Suprapubic skin (tissue), 4 donors: Measurements from ENCODE around the gene SCLT1. TPM values are rescaled to one million over a fixed set of nuclear protein-coding genes. Genes with fewer than 3 reads are reported as not detected.

Experiments
- DNase-seq, 2 donors: peaks; one replicate each; pipeline ENCODE4 v3.0.0-alpha.2; 2019; ENCODE audit warnings: low spot score in 2 of 2
- H3K27ac ChIP-seq: fragments of 200-600 bp; sonication (generic); one replicate; pipeline ENCODE4 v1.5.1; 2019
- H3K27me3 ChIP-seq: fragments of 200-600 bp; sonication (generic); one replicate; pipeline ENCODE4 v1.5.1; 2019
- H3K36me3 ChIP-seq: fragments of 200-600 bp; sonication (generic); one replicate; pipeline ENCODE4 v1.5.1; 2019
- H3K4me1 ChIP-seq: fragments of 200-600 bp; sonication (generic); one replicate; pipeline ENCODE4 v1.5.1; 2019
- H3K4me3 ChIP-seq: fragments of 200-600 bp; sonication (generic); one replicate; pipeline ENCODE4 v1.5.1; 2019; ENCODE audit warnings: mild to moderate bottlenecking
- H3K9me3 ChIP-seq: fragments of 200-600 bp; sonication (generic); one replicate; pipeline ENCODE4 v1.5.1; 2019
- EP300 ChIP-seq: sonication (generic); formaldehyde crosslinking; IDR thresholded peaks from one replicate; pipeline ENCODE4 v1.6.1; 2017; ENCODE audit warnings: antibody characterized with exemption
- POLR2A ChIP-seq, 2 donors: fragments of 450-650 bp; IDR thresholded peaks; one replicate each; pipeline ENCODE4 v1.6.1; 2017; ENCODE audit warnings: antibody characterized with exemption in 2 of 2, mild to moderate bottlenecking in 2 of 2, moderate library complexity in 2 of 2
- POLR2AphosphoS5 ChIP-seq, 3 donors: sonication (generic); formaldehyde crosslinking; IDR thresholded peaks; one replicate each; pipeline ENCODE4 v1.6.1; 2017; ENCODE audit warnings: antibody characterized with exemption in 3 of 3
- WGBS: methylation state at CpG from one replicate; pipeline ENCODE4 v1.1.5; 2018; 5-methylcytosine and 5-hydroxymethylcytosine counted together
- total RNA-seq, 4 donors: library from RNA; depleted of rRNA; stranded (reverse); fragments of >200 nt; gene quantifications; one replicate each; pipeline ENCODE4 v1.1.0, GENCODE V29; 2016
- TF ChIP-seq, protein P1 (sequence below), 2 donors: fragments of 200-600 bp in 1 of 2; fragments of 450-650 bp in 1 of 2; sonication (generic) in 1 of 2; IDR thresholded peaks; one replicate each; pipeline ENCODE4 v1.5.1; 2016 to 2019; ENCODE audit warnings: antibody characterized with exemption in 2 of 2, mild to moderate bottlenecking in 1 of 2, moderate library complexity in 1 of 2

SCLT1 gene
- total RNA-seq, 4 donors from 2014 or later: 7.6 to 17.2 (median 9.6) TPM

DNA sequence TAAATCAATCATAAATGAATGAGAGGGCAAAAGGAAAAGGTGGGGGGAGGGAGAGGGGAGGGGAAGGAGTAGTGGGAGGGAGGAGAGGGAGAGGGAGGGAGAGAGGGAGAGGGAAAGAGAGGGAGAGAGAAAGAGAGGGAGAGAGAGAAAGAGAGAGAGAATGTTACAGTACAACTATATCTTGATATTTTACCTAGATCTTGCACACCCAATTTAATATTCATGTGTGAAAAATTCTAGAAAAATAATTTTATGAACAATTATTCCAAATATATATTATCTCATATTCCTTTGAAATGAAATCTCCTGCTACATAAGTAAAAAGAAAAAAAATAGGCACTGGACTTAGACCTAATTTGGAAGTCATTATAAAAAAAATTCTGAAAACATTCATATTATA lies 120.0 kb downstream of the SCLT1 start:
- H3K36me3 ChIP-seq: peaks cover 9% of the 10 kb centered on the region
- H3K4me1 ChIP-seq: no peaks in the 10 kb centered on the region
- no peak for TF ChIP-seq POLR2A (IDR thresholded peaks at IDR 0.05)
- no peak for TF ChIP-seq EP300
- TF ChIP-seq, protein P1, sequence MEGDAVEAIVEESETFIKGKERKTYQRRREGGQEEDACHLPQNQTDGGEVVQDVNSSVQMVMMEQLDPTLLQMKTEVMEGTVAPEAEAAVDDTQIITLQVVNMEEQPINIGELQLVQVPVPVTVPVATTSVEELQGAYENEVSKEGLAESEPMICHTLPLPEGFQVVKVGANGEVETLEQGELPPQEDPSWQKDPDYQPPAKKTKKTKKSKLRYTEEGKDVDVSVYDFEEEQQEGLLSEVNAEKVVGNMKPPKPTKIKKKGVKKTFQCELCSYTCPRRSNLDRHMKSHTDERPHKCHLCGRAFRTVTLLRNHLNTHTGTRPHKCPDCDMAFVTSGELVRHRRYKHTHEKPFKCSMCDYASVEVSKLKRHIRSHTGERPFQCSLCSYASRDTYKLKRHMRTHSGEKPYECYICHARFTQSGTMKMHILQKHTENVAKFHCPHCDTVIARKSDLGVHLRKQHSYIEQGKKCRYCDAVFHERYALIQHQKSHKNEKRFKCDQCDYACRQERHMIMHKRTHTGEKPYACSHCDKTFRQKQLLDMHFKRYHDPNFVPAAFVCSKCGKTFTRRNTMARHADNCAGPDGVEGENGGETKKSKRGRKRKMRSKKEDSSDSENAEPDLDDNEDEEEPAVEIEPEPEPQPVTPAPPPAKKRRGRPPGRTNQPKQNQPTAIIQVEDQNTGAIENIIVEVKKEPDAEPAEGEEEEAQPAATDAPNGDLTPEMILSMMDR (IDR thresholded peaks at IDR 0.05): no peak
- TF ChIP-seq POLR2AphosphoS5 (IDR thresholded peaks at IDR 0.05): no peak
- H3K9me3 ChIP-seq: no peaks in the 10 kb centered on the region
- no peak overlapping the region for H3K4me3 ChIP-seq
- no peaks in the 10 kb centered on the region for H3K27me3 ChIP-seq
- no peak overlapping the region for H3K27ac ChIP-seq
- no peak for DNase-seq

DNA sequence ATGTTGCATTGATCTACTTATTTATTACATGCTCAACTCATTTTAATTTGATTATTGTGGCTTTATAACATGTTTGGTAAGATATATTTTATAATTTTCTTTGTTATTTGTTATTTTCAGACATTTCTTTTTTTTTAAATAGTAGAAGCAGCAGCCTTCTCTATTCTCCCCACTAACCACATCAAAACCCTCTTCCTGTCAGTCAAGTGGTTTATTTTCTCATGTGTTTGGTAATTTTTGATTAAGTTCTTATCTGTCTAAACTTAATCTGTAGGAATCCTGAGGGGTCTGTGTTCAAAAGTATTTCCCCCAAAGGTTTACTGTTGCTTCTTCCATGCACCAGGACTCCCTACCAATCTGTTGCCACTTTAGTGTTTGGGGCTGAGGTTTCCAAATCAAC lies 131.9 kb downstream of the SCLT1 start:
- no peak for DNase-seq
- Histone ChIP-seq H3K4me3 (no peak overlapping the region), H3K27me3 (no peaks in the 10 kb centered on the region), H3K36me3 (peaks cover 7% of the 10 kb centered on the region), H3K4me1 (no peaks in the 10 kb centered on the region), H3K9me3 (no peaks in the 10 kb centered on the region), H3K27ac (no peak overlapping the region)
- TF ChIP-seq EP300: no peak
- no peak for TF ChIP-seq POLR2A (IDR thresholded peaks at IDR 0.05)
- TF ChIP-seq POLR2AphosphoS5 (IDR thresholded peaks at IDR 0.05): no peak
- TF ChIP-seq, protein P1 (IDR thresholded peaks at IDR 0.05): no peak

DNA sequence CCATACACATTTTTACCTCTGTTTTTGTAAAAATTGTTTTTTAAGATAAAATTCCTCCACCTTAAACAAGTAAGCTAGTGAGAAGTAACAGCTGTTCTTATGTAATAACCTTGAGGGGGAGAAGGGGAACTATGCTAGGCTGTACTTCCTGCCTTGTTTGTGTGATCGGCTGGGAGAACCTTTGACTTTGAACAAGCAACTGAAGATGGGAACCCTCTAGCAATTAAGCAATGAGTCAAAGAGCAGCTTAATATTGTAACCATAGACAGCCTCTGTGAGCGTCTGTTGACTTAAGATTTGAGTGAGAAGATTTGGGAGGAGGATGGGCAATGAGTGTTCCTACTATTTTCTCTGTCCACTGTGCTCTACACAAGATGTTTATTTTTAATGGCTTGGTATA lies 135.1 kb downstream of the SCLT1 start:
- Histone ChIP-seq H3K36me3 (peaks cover 7% of the 10 kb centered on the region), H3K4me3 (no peak overlapping the region), H3K27ac (no peak overlapping the region), H3K9me3 (no peaks in the 10 kb centered on the region), H3K27me3 (no peaks in the 10 kb centered on the region), H3K4me1 (no peaks in the 10 kb centered on the region)
- WGBS: 81% methylated on average over 2 of the region's 2 CpGs
- TF ChIP-seq POLR2AphosphoS5 (IDR thresholded peaks at IDR 0.05) (no peak), EP300 (no peak), POLR2A (IDR thresholded peaks at IDR 0.05) (no peak)
- TF ChIP-seq, protein P1 (IDR thresholded peaks at IDR 0.05): no peak
- no peak for DNase-seq

DNA sequence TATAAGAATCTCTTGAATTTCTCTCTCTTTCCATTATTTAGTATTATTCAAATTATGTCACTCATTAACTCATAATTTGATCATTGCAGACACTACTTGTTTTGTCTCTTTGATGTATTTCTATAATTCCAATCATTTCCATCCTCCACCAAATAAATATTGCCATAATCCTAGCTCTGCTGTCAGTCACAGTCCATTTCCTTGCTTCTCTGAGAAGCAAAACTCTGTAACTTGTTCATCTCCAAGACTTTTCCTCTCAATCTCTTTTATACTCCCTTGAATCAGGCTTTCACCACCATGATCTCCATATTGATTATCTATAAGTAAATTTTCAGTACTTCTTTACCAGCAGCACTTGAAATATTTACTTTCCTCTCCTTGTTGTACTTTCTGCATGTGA lies 135.9 kb downstream of the SCLT1 start:
- Histone ChIP-seq H3K4me3 (no peak overlapping the region), H3K27ac (no peak overlapping the region), H3K27me3 (no peaks in the 10 kb centered on the region), H3K4me1 (no peaks in the 10 kb centered on the region), H3K36me3 (peaks cover 7% of the 10 kb centered on the region), H3K9me3 (no peaks in the 10 kb centered on the region)
- TF ChIP-seq EP300 (no peak), POLR2AphosphoS5 (IDR thresholded peaks at IDR 0.05) (no peak), POLR2A (IDR thresholded peaks at IDR 0.05) (no peak)
- TF ChIP-seq, protein P1 (IDR thresholded peaks at IDR 0.05): no peak
- DNase-seq: no peak

DNA sequence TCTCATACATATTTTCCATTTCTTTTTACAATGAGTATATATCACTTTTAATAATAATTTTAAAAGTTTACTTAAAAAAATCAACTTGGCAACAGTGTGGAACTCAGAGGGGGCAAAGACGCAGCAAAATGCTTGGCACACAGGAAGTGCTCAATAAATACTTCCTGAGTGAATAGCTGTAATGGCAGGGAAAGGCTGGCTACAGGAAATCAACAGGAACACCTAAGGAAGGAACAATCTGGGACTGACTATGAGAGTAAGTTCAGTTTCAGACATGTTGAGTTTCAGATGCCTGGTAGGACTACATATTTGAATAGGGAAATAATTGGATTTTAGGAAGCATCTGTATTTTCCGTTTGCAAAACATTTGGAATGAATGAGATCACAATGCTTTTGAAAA lies 137.6 kb downstream of the SCLT1 start:
- Histone ChIP-seq H3K4me1 (no peaks in the 10 kb centered on the region), H3K27ac (no peak overlapping the region), H3K9me3 (no peaks in the 10 kb centered on the region), H3K4me3 (no peak overlapping the region), H3K36me3 (peaks cover 7% of the 10 kb centered on the region), H3K27me3 (no peaks in the 10 kb centered on the region)
- 79% methylated on average over 2 of the region's 2 CpGs for WGBS
- DNase-seq: no peak
- TF ChIP-seq POLR2A (IDR thresholded peaks at IDR 0.05) (no peak), EP300 (no peak), POLR2AphosphoS5 (IDR thresholded peaks at IDR 0.05) (no peak)
- TF ChIP-seq, protein P1 (IDR thresholded peaks at IDR 0.05): no peak
